Nephron (organoid): ENCODE results near the gene ITGA1.

Experiments
- H3K27ac Mint-ChIP-seq, 3 experiments: 2 replicates each; pipeline ENCODE4 v1.8.0; 2020; ENCODE audit warnings: mixed read lengths in 3 of 3, mild to moderate bottlenecking in 2 of 3, moderate library complexity in 1 of 3
- H3K27me3 Mint-ChIP-seq: 2 replicates; pipeline ENCODE4 v1.8.0; 2021; ENCODE audit warnings: low read depth, mild to moderate bottlenecking, moderate library complexity, mixed read lengths
- H3K36me3 Mint-ChIP-seq: 2 replicates; pipeline ENCODE4 v1.8.0; 2020; ENCODE audit warnings: low read depth, mixed read lengths
- H3K4me1 Mint-ChIP-seq: 2 replicates; pipeline ENCODE4 v1.8.0; 2020; ENCODE audit warnings: mixed read lengths
- H3K4me3 Mint-ChIP-seq, 3 experiments: 2 replicates each; pipeline ENCODE4 v1.8.0; 2020; ENCODE audit warnings: mild to moderate bottlenecking in 3 of 3, mixed read lengths in 3 of 3, moderate library complexity in 2 of 3
- H3K9me3 Mint-ChIP-seq: 2 replicates; pipeline ENCODE4 v1.8.0; 2020; ENCODE audit warnings: mixed read lengths
- TF ChIP-seq, protein P1 (sequence below), 3 experiments: fragments of 200-600 bp; sonication (generic); IDR thresholded peaks; one replicate each; pipeline ENCODE4 v1.5.0; 2021; ENCODE audit warnings: antibody characterized with exemption in 3 of 3; ENCODE audit not compliant: unreplicated experiment in 3 of 3

ITGA1 gene

DNA sequence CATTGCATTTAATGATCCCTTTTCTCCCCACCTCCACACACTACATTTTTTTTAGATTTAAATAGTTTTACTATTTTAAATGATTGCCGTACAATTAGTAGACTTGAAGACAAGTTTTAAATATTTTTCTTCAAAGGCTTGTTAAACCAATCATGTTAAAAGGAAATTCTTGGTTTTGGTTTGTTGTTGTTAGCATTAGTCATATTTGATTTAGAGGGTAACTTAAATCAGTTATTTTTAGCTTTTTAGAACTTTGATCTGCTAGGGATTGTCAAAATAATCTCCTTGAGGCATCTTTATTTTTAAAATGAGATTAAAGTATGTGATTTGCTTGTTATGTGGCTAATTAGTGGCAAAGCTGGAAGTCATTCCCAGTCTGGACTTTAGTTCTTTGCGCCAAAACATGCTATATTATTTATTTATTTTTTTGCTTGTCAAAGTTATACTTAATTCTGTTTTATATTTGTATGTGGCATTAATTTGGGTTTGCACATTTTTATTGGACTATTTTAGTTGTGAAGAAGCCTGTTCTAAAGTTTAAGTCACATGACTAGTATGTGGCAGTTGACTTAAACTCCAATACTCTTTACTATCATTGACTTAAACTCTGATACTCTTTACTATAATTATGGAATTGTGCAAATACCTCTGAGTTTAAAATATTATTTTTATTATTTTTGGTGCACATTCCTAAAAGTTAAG is 14.7 kb downstream of the ITGA1 start:
- Mint-ChIP-seq H3K27ac (peak overlapping the region in 2 of 3 experiments; percentile 34 to 38), H3K4me3 (peak overlapping the region; percentile 92 to 96 (median 93)), H3K36me3 (peaks cover 26% of the 10 kb centered on the region), H3K4me1 (peaks cover 51% of the 10 kb centered on the region), H3K9me3 (no peaks in the 10 kb centered on the region), H3K27me3 (no peaks in the 10 kb centered on the region)
- TF ChIP-seq, protein P1, sequence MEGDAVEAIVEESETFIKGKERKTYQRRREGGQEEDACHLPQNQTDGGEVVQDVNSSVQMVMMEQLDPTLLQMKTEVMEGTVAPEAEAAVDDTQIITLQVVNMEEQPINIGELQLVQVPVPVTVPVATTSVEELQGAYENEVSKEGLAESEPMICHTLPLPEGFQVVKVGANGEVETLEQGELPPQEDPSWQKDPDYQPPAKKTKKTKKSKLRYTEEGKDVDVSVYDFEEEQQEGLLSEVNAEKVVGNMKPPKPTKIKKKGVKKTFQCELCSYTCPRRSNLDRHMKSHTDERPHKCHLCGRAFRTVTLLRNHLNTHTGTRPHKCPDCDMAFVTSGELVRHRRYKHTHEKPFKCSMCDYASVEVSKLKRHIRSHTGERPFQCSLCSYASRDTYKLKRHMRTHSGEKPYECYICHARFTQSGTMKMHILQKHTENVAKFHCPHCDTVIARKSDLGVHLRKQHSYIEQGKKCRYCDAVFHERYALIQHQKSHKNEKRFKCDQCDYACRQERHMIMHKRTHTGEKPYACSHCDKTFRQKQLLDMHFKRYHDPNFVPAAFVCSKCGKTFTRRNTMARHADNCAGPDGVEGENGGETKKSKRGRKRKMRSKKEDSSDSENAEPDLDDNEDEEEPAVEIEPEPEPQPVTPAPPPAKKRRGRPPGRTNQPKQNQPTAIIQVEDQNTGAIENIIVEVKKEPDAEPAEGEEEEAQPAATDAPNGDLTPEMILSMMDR (IDR thresholded peaks at IDR 0.05; ENCODE audit: unreplicated experiment in 3 of 3): no peak

DNA sequence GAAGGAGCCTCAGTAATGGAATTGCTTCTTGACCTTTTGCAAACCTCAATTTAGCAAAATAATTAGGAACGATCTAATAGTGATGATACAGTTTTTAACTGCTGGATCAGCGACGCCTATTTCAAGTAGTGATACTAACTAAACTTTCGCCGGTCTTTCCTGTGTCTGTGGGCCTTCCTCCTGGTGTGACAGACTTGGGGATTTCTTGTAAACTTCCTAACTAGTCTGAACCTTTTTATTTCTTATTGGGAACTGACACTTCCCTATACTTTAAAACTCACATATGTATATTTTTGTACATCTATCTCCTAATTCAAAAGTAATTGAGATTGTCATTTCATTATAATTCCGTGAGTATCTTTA is 15.2 kb downstream of the ITGA1 start:
- peaks cover 26% of the 10 kb centered on the region for H3K36me3 Mint-ChIP-seq
- H3K27me3 Mint-ChIP-seq: no peaks in the 10 kb centered on the region
- H3K4me1 Mint-ChIP-seq: peaks cover 46% of the 10 kb centered on the region
- TF ChIP-seq, protein P1 (IDR thresholded peaks at IDR 0.05; ENCODE audit: unreplicated experiment in 3 of 3): no peak
- peak overlapping the region; percentile 34 to 59 (median 55) for H3K27ac Mint-ChIP-seq
- H3K4me3 Mint-ChIP-seq: peak overlapping the region; percentile 75 to 79 (median 76)
- H3K9me3 Mint-ChIP-seq: no peaks in the 10 kb centered on the region

DNA sequence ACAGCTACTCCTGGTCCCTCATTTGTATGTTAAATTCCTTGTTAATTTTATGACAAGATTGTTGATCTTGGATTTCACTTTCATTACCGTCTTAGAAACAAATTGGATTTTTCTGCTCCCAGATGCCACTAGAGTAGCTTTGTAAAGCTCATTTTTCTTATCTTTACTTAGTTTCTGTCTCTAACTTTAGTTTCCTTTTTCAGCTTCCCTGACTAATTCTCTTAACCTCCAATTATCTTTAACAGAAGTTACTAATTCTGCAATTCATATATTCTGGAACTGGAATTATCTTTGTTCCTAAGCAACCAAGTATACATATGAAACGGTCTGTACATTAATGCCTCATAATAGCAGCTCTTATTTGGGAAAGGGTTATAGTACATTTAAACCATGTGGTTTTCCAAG is 16.7 kb downstream of the ITGA1 start:
- no peaks in the 10 kb centered on the region for H3K9me3 Mint-ChIP-seq
- peak overlapping the region; percentile 53 to 64 (median 59) for H3K27ac Mint-ChIP-seq
- H3K4me3 Mint-ChIP-seq: peak overlapping the region; percentile 55 to 81 (median 66)
- TF ChIP-seq, protein P1 (IDR thresholded peaks at IDR 0.05; ENCODE audit: unreplicated experiment in 3 of 3): no peak
- peaks cover 26% of the 10 kb centered on the region for H3K36me3 Mint-ChIP-seq
- H3K27me3 Mint-ChIP-seq: no peaks in the 10 kb centered on the region
- peaks cover 38% of the 10 kb centered on the region for H3K4me1 Mint-ChIP-seq

DNA sequence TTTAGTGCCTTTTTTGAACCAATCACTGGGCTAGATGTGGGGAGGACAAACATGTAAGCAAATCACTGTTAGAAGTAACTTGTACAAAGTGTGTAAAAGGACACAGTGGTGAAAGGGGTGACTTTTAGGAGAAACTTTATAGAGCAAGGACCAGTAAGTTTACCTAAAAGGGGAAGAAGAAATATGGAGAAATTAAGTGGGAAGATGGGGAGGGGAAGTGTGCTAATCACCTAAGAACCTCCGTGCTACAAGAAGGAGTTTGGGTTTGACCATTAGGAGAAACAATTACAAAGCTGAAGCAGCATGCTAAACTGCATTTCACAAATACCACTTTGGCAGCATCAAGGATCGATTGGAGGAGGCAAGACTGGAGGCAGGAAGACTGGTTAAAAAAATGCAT is 17.3 kb downstream of the ITGA1 start:
- Mint-ChIP-seq H3K4me3 (peak overlapping the region in 1 of 3 experiments; percentile 15), H3K27ac (peak overlapping the region in 1 of 3 experiments; percentile 59), H3K36me3 (peaks cover 26% of the 10 kb centered on the region), H3K9me3 (no peaks in the 10 kb centered on the region), H3K4me1 (peaks cover 38% of the 10 kb centered on the region), H3K27me3 (no peaks in the 10 kb centered on the region)
- TF ChIP-seq, protein P1 (IDR thresholded peaks at IDR 0.05; ENCODE audit: unreplicated experiment in 3 of 3): no peak

DNA sequence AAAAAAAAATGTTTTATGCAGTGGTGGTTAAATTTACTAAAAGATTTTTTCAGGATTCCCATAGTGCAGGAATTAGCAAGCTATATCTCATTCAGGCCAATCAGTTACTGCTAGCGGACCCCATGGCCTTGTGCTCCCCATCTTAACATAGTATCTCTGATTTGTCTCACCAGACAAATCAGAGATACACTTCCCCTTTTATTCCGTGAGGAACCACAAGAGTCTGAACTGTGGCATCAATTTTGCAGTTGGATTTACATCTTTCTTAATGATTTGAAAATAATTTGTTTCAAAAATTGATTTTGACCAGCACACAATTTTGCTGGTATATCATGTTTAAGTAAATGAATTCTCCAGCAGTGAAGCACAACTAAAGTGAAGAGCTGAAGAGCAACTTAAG is 17.9 kb downstream of the ITGA1 start:
- Mint-ChIP-seq H3K27me3 (no peaks in the 10 kb centered on the region), H3K4me1 (peaks cover 38% of the 10 kb centered on the region), H3K27ac (no peak overlapping the region), H3K4me3 (no peak overlapping the region), H3K9me3 (no peaks in the 10 kb centered on the region), H3K36me3 (peaks cover 26% of the 10 kb centered on the region)
- TF ChIP-seq, protein P1 (IDR thresholded peaks at IDR 0.05; ENCODE audit: unreplicated experiment in 3 of 3): no peak

DNA sequence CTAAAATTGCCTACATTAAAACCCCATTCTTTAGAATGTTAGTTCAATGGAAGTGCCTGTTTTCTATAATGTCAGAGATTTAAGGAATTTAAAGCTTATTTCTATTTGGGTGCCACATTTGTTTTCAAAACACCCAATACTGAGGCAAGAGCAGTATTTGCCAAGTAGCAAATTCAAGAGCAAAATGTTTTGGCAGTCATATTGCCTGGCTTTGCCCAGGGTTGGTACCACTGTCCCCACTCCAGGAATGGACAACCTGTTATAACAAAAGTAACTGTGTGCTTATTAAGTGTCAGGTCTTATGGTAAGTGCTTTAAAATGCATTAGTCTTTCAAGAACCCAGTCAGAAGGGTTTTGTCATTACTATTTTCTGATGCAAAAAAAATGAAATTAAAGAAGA is 19.3 kb downstream of the ITGA1 start:
- H3K27ac Mint-ChIP-seq: no peak overlapping the region
- no peaks in the 10 kb centered on the region for H3K27me3 Mint-ChIP-seq
- H3K9me3 Mint-ChIP-seq: no peaks in the 10 kb centered on the region
- no peak overlapping the region for H3K4me3 Mint-ChIP-seq
- TF ChIP-seq, protein P1 (IDR thresholded peaks at IDR 0.05; ENCODE audit: unreplicated experiment in 3 of 3): no peak
- H3K36me3 Mint-ChIP-seq: peaks cover 17% of the 10 kb centered on the region
- H3K4me1 Mint-ChIP-seq: peaks cover 27% of the 10 kb centered on the region
